Stimulated activated naive CD8-positive, alpha-beta T cell treated with anti-CD3 and anti-CD28 coated beads, Interleukin-15, Interleukin-2, amounts not matched to agents 100 ng/mL and 50 ng/mL, for 24 hours (primary cell): ENCODE data around the gene TMCO4.

Experiments used
- H3K27ac Mint-ChIP-seq: one replicate; pipeline ENCODE4 v1.8.0; 2021; ENCODE audit warnings: mild to moderate bottlenecking, mixed read lengths
- H3K27me3 Mint-ChIP-seq: one replicate; pipeline ENCODE4 v1.8.0; 2021; ENCODE audit warnings: mixed read lengths
- H3K36me3 Mint-ChIP-seq: one replicate; pipeline ENCODE4 v1.8.0; 2021; ENCODE audit warnings: low read depth, mixed read lengths
- H3K4me1 Mint-ChIP-seq: one replicate; pipeline ENCODE4 v1.8.0; 2021; ENCODE audit warnings: low read depth, mixed read lengths
- H3K4me3 Mint-ChIP-seq: one replicate; pipeline ENCODE4 v1.8.0; 2021; ENCODE audit warnings: mild to moderate bottlenecking, mixed read lengths
- H3K9me3 Mint-ChIP-seq: one replicate; pipeline ENCODE4 v1.8.0; 2021; ENCODE audit warnings: mixed read lengths

The TMCO4 gene

DNA sequence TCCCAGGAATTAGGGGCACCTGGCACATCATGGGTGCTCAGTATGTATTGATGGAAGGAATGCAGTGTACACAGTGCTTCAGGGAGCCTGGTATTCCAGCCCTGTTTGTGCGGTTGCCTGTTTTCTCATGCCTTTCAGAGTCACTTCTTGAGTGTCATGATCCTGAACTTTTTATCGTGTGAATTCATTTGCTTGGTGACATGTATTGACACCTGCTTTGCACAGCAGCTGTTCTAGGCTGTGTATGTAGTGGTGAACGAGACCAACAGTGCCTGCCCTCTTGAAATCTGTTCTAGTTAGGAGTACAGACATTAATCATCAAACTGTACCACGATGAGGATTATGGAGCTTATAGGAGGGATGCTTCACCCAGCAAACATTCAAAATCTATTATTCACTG, 128.9 kb downstream of the TMCO4 start:
- H3K27ac Mint-ChIP-seq = no peak overlapping the region
- no peaks in the 10 kb centered on the region for H3K9me3 Mint-ChIP-seq
- H3K4me3 Mint-ChIP-seq = no peak overlapping the region
- peaks cover 10% of the 10 kb centered on the region for H3K4me1 Mint-ChIP-seq
- peaks cover 25% of the 10 kb centered on the region for H3K27me3 Mint-ChIP-seq
- H3K36me3 Mint-ChIP-seq = no peaks in the 10 kb centered on the region

DNA sequence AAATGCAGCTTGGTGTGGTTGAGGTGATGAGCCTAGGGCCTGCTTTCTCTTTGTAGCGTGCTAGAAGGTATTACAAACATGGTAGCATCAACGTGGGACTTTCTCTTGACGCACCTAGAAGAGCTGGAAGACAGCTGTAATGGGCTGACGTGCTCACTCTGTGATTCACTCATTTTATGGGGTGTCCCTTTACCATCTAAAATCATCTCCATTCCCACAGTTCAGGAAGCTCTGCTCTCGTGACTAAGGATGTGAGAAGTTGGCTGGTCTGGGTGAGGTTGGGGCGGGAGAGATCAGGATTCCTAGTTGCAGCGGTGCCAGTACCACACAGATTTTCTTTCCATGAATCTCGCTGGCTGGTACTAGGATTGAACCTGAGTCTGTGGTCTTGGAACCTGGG, 130.8 kb downstream of the TMCO4 start:
- Mint-ChIP-seq H3K9me3 (no peaks in the 10 kb centered on the region), H3K4me1 (peaks cover 17% of the 10 kb centered on the region), H3K36me3 (no peaks in the 10 kb centered on the region), H3K27me3 (peaks cover 31% of the 10 kb centered on the region), H3K27ac (no peak overlapping the region), H3K4me3 (no peak overlapping the region)

DNA sequence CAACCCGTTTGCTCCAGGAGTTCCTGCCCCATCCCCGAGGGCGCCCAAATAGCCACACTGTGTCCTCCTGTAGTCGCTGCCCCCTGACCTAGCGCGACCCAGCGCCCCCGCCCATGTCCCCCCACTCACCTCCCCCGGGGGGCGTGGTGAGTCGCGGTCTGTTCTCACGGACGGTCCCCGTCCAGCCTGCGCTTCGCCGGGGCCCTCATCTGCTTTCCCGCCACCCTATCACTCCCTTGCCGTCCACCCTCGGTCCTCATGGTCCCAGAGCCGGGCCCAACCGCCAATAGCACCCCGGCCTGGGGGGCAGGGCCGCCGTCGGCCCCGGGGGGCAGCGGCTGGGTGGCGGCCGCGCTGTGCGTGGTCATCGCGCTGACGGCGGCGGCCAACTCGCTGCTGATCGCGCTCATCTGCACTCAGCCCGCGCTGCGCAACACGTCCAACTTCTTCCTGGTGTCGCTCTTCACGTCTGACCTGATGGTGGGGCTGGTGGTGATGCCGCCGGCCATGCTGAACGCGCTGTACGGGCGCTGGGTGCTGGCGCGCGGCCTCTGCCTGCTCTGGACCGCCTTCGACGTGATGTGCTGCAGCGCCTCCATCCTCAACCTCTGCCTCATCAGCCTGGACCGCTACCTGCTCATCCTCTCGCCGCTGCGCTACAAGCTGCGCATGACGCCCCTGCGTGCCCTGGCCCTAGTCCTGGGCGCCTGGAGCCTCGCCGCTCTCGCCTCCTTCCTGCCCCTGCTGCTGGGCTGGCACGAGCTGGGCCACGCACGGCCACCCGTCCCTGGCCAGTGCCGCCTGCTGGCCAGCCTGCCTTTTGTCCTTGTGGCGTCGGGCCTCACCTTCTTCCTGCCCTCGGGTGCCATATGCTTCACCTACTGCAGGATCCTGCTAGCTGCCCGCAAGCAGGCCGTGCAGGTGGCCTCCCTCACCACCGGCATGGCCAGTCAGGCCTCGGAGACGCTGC, 133.9 kb downstream of the TMCO4 start:
- no peak overlapping the region for H3K27ac Mint-ChIP-seq
- peaks cover 19% of the 10 kb centered on the region for H3K4me1 Mint-ChIP-seq
- H3K4me3 Mint-ChIP-seq = peak overlapping the region; percentile 65
- H3K36me3 Mint-ChIP-seq = no peaks in the 10 kb centered on the region
- peaks cover 36% of the 10 kb centered on the region for H3K27me3 Mint-ChIP-seq
- H3K9me3 Mint-ChIP-seq = no peaks in the 10 kb centered on the region

DNA sequence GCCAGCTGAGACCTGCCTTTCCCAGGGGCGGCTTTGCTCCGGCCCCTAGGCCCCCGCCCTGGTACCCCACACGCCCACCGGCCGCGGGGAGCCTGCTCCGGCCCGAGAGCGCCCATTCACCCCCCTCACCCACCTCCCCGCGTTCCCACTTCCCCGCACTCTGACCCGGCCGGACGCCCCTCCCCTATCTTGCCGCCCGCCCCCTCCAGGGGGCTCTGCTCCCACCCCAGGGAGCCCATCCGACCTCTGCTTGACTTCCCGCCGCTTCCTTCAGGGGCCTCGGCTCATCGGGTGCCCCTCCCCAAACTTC, 134.6 kb downstream of the TMCO4 start:
- peaks cover 42% of the 10 kb centered on the region for H3K27me3 Mint-ChIP-seq
- H3K9me3 Mint-ChIP-seq = no peaks in the 10 kb centered on the region
- H3K27ac Mint-ChIP-seq = no peak overlapping the region
- H3K4me3 Mint-ChIP-seq = peak overlapping the region; percentile 5
- peaks cover 19% of the 10 kb centered on the region for H3K4me1 Mint-ChIP-seq
- no peaks in the 10 kb centered on the region for H3K36me3 Mint-ChIP-seq

DNA sequence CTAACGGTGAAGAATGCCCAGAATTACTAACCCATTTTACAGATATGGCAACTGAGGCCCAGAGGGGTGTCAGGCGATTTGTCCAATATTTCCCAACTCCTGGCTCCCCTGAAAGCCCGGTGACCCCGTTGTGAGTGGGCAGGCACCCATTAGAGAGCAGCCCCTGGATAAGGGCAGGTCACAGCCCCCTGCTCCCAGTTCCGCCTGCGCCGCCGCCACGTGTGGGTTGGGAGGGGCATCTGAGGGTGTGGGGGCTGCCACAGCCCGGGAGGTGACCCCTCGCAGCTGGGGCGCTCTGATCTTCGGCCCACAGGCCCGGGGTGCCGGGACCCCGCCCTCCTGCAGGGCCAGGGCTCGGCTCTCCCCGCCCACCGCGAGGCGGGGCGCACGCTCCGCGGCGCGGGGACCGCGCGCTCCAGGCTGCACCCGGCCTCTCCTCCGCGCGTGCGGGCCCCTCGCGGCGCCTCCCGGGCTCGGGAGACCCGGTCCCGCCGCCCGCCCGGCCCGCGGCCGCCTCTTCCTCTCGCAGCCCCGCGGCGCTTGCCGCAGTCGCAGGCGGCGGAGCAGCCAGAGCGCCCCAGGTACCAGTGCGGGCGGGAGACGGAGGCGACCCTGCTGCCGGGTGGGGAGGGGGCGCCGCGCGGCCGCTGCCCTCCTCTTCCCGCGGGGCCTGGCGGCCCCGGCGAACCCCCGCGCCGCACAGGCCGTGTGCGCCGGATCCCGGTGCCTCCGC, 135.1 kb downstream of the TMCO4 start, which contains the start of gene HTR6:
TSS of gene HTR6 (plus strand) at position 423 of the 733 bp plus-strand sequence. CDS start 879 bp downstream, outside the sequence.
- H3K36me3 Mint-ChIP-seq = no peaks in the 10 kb centered on the region
- peaks cover 21% of the 10 kb centered on the region for H3K4me1 Mint-ChIP-seq
- H3K27ac Mint-ChIP-seq = no peak within 1 kb of the TSS
- peaks cover 38% of the 10 kb centered on the region for H3K27me3 Mint-ChIP-seq
- H3K4me3 Mint-ChIP-seq = peak within 1 kb of the TSS; percentile 26
- H3K9me3 Mint-ChIP-seq = no peaks in the 10 kb centered on the region

DNA sequence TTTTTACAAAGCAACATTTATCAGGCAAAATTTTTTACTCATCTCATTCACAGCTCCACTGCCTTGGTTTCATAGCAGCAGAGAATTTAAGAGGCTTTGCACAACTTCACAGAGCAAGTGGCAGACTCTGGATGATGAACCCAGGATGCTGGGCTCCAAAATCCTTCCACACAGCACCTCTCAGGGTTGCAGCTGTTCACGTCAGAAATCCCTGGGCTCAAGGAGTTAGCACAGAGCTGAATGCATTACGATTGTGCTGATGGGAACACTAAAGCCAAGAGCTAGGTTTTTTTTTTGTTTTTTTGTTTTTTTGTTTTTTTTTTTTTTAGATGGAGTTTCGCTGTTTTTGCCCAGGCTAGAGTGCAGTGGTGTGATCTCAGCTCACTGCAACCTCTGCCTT, 137.4 kb downstream of the TMCO4 start:
- H3K36me3 Mint-ChIP-seq = no peaks in the 10 kb centered on the region
- peaks cover 29% of the 10 kb centered on the region for H3K4me1 Mint-ChIP-seq
- peaks cover 35% of the 10 kb centered on the region for H3K27me3 Mint-ChIP-seq

DNA sequence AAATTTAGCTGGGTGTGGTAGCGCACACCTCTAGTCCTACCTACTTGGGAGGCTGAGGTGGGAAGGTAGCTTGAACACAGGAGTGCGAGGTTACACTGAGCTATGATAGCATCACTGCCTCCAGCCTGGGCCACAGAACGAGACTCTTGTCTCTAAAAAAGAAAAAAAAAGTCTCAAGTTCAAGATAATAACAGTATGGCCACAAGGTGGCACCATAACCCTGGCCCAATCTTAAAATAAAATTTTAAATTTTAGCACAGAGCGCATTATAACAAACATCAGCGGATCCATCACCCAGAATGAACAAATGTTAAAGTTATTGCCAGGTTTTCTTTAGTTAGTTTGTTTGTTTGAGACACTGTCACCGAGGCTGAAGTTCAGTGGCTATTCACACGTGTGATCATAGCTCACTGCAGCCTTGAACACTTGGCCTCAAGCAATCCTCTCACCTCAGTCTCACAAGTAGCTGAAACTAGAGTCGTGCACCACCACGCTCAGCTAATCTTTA, 137.9 kb downstream of the TMCO4 start:
- H3K27ac Mint-ChIP-seq = no peak overlapping the region
- peaks cover 30% of the 10 kb centered on the region for H3K27me3 Mint-ChIP-seq
- H3K4me1 Mint-ChIP-seq = peaks cover 26% of the 10 kb centered on the region
- H3K36me3 Mint-ChIP-seq = no peaks in the 10 kb centered on the region
- H3K4me3 Mint-ChIP-seq = no peak overlapping the region
- no peaks in the 10 kb centered on the region for H3K9me3 Mint-ChIP-seq

More for the DNA sequence above, 137.4 kb downstream of the TMCO4 start:
- H3K4me3 Mint-ChIP-seq = no peak overlapping the region
- H3K9me3 Mint-ChIP-seq = no peaks in the 10 kb centered on the region
- no peak overlapping the region for H3K27ac Mint-ChIP-seq

DNA sequence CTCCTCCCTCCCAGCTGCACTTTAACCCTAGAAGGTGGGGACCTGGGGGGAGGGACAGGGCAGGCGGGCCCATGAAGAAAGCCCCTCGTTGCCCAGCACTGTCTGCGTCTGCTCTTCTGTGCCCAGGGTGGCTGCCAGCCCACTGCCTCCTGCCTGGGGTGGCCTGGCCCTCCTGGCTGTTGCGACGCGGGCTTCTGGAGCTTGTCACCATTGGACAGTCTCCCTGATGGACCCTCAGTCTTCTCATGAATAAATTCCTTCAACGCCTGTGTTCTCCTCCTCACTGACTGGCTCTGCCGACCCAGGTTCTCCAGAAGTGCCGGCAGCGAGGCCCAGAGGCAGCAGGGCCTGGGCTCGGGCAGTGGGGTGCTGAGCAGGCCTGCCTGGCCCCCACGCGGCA, 141.5 kb downstream of the TMCO4 start:
- Mint-ChIP-seq H3K36me3 (no peaks in the 10 kb centered on the region), H3K9me3 (no peaks in the 10 kb centered on the region), H3K4me1 (peaks cover 16% of the 10 kb centered on the region), H3K27ac (no peak overlapping the region), H3K4me3 (no peak overlapping the region), H3K27me3 (peaks cover 10% of the 10 kb centered on the region)

DNA sequence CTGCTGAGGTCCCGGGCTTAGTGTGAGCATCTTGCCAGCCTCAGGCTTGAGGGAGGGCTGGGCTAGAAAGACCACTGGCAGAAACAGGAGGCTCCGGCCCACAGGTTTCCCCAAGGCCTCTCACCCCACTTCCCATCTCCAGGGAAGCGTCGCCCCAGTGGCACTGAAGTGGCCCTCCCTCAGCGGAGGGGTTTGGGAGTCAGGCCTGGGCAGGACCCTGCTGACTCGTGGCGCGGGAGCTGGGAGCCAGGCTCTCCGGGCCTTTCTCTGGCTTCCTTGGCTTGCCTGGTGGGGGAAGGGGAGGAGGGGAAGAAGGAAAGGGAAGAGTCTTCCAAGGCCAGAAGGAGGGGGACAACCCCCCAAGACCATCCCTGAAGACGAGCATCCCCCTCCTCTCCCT, 142.2 kb downstream of the TMCO4 start:
- H3K4me1 Mint-ChIP-seq = peaks cover 16% of the 10 kb centered on the region
- no peak overlapping the region for H3K27ac Mint-ChIP-seq
- H3K36me3 Mint-ChIP-seq = no peaks in the 10 kb centered on the region
- H3K27me3 Mint-ChIP-seq = peaks cover 9% of the 10 kb centered on the region
- no peaks in the 10 kb centered on the region for H3K9me3 Mint-ChIP-seq
- H3K4me3 Mint-ChIP-seq = no peak overlapping the region

DNA sequence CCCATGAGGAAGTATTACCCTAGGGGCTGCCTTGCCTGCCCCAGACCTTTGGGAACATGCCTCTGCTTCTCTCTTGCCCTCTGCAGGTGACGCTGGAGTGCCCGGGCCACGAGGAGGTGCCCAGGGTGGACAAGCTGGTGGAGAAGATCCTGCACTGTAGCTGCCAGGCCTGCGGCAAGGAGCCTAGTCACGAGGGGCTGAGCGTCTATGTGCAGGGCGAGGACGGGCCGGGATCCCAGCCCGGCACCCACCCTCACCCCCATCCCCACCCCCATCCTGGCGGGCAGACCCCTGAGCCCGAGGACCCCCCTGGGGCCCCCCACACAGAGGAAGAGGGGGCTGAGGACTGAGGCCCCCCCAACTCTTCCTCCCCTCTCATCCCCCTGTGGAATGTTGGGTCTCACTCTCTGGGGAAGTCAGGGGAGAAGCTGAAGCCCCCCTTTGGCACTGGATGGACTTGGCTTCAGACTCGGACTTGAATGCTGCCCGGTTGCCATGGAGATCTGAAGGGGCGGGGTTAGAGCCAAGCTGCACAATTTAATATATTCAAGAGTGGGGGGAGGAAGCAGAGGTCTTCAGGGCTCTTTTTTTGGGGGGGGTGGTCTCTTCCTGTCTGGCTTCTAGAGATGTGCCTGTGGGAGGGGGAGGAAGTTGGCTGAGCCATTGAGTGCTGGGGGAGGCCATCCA, 142.8 kb downstream of the TMCO4 start:
- peaks cover 9% of the 10 kb centered on the region for H3K27me3 Mint-ChIP-seq
- H3K27ac Mint-ChIP-seq = no peak overlapping the region
- H3K36me3 Mint-ChIP-seq = no peaks in the 10 kb centered on the region
- H3K9me3 Mint-ChIP-seq = no peaks in the 10 kb centered on the region
- no peak overlapping the region for H3K4me3 Mint-ChIP-seq
- H3K4me1 Mint-ChIP-seq = peaks cover 16% of the 10 kb centered on the region

DNA sequence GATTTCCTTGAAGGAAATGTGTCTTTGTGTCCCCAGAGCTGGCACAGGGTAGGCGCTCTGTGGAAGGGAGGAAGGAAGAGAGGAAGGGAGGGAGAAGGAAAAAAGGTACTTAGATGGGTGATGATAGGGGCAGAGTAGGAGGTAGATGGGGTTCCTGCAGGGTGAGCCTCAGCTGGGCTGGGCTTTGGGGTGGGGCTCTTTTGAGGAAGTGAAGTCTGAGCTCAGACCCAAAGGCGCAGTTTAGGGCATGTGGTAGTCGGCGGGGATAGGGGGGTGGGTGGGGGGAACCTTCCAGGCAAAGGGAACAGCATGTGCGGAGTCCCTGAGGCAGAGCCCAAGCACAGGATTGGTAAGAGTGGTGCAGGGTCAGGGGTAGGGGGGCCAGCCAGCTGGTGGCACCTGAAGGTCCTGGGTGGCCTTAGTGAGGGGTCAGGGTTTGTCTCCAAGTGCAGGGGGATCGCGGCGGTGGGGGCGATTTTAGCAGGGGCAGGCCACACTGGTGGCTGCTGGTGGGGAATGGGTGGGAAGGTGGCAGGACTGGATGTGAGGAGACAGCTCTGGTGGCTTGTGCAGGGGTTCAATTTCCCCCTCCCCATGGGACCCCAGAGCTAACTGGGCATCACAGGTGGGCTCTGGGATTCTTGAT, 143.5 kb downstream of the TMCO4 start:
- Mint-ChIP-seq H3K27me3 (peaks cover 5% of the 10 kb centered on the region), H3K27ac (no peak overlapping the region), H3K36me3 (no peaks in the 10 kb centered on the region), H3K4me1 (peaks cover 16% of the 10 kb centered on the region), H3K4me3 (no peak overlapping the region), H3K9me3 (no peaks in the 10 kb centered on the region)

DNA sequence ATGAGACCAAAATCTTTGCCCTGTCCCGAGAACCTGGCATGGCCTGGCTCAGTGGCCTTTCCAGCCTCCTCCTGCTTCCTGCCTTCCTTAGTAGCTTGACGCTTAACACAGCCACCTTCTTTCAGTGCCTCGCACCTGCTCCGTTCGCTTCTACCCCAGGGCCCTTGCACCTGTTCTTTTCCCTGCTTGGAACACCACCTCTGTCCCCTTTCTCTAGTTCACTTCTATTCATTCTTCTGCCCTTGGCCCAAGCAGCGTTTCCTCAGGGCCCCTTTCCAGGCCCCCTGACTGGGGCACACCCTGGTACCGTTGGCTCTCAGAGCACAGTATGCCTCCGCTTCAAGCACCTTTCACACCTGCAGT, 144.0 kb downstream of the TMCO4 start:
- Mint-ChIP-seq H3K9me3 (no peaks in the 10 kb centered on the region), H3K4me3 (no peak overlapping the region), H3K27me3 (peaks cover 4% of the 10 kb centered on the region), H3K4me1 (peaks cover 18% of the 10 kb centered on the region), H3K27ac (no peak overlapping the region), H3K36me3 (no peaks in the 10 kb centered on the region)

DNA sequence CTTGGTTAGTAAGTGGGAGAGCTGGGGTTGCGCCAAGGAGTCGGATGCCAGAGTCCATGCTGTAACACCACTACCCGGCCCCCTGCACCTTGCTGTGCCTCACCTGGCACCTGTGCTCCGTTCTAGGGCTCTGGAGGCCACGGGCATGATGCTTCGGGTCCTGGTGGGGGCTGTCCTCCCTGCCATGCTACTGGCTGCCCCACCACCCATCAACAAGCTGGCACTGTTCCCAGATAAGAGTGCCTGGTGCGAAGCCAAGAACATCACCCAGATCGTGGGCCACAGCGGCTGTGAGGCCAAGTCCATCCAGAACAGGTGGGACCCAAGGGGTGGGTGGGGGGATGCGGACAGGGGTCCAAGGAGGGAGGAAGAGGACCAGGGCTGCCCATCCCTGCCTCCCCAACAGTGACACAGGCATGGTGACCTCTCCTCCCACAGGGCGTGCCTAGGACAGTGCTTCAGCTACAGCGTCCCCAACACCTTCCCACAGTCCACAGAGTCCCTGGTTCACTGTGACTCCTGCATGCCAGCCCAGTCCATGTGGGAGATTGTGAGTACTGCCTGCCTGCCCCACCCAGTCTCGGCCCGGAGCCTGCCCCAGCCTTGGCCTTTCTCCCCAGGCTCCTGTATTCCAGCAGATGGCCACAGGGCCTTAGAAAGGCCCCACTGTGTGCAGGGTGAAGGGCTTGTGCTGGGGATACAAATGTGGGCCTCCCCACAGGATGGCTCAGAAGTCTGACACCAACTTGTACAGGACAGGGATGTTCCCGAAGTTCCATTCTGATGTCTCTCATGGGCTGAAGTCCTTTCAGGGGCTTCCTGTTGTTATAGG, 144.6 kb downstream of the TMCO4 start:
- Mint-ChIP-seq H3K27me3 (no peaks in the 10 kb centered on the region), H3K27ac (no peak overlapping the region), H3K9me3 (no peaks in the 10 kb centered on the region), H3K4me3 (no peak overlapping the region), H3K36me3 (no peaks in the 10 kb centered on the region), H3K4me1 (peaks cover 24% of the 10 kb centered on the region)

DNA sequence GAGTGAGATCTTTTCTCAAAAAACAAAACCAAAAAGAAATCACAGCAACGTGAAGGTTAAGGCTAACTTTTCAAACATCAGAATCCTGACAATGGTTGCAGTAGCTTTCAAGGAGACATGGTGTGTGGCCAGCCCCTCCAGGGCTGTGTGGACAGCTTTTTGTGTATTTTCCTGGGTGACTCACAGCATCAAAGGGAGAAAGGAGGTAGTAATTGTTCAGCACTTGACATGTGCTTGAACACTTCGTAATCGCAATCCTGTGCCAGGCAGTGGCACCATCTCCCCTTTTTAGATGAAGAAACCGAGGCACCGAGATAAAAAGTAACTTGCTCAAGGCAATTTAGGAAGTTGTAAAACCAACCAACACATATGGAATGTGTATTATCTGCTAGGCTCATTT, 145.3 kb downstream of the TMCO4 start:
- H3K27ac Mint-ChIP-seq = no peak overlapping the region
- H3K27me3 Mint-ChIP-seq = no peaks in the 10 kb centered on the region
- H3K36me3 Mint-ChIP-seq = no peaks in the 10 kb centered on the region
- no peaks in the 10 kb centered on the region for H3K9me3 Mint-ChIP-seq
- H3K4me1 Mint-ChIP-seq = peaks cover 26% of the 10 kb centered on the region
- no peak overlapping the region for H3K4me3 Mint-ChIP-seq
